GM21786 (cell line): ENCODE measurements around the gene CYB5B.

Experiments
- ATAC-seq: cut with Tn5 transposase; IDR thresholded peaks from one replicate; pipeline ENCODE4 v1.9.1; 2021; ENCODE audit not compliant: unreplicated experiment

Gene CYB5B

GRCh38 chr16:69443927-69444631 is 19.7 kb downstream of the CYB5B start:
- ATAC-seq = peak; percentile 50

GRCh38 chr16:69444873-69445517 is 20.6 kb downstream of the CYB5B start:
- ATAC-seq = no peak

- ATAC-seq = no peak
These were observed 24.2 kb downstream of the CYB5B start for GRCh38 chr16:69448470-69449193.

- ATAC-seq = no peak
These were observed 26.7 kb downstream of the CYB5B start for GRCh38 chr16:69451166-69451565.

- no peak for ATAC-seq
These were observed 29.5 kb downstream of the CYB5B start for GRCh38 chr16:69453936-69454335.

GRCh38 chr16:69463876-69464275 is 39.5 kb downstream of the CYB5B start:
- no peak for ATAC-seq

- ATAC-seq = peak; percentile 53
These were observed 40.8 kb downstream of the CYB5B start for GRCh38 chr16:69465083-69465721.

GRCh38 chr16:69465881-69466280 is 41.5 kb downstream of the CYB5B start:
- ATAC-seq = no peak

GRCh38 chr16:69466547-69466946 is 42.1 kb downstream of the CYB5B start:
- ATAC-seq = no peak

- no peak for ATAC-seq
These were observed 42.7 kb downstream of the CYB5B start for GRCh38 chr16:69467080-69467479.

GRCh38 chr16:69467531-69468204 is 43.2 kb downstream of the CYB5B start:
- ATAC-seq = no peak

GRCh38 chr16:69469807-69470561 is 45.6 kb downstream of the CYB5B start:
- ATAC-seq = peak; percentile 58

GRCh38 chr16:69471121-69471520 is 46.7 kb downstream of the CYB5B start:
- ATAC-seq = no peak

GRCh38 chr16:69474408-69474807 is 50.0 kb downstream of the CYB5B start:
- no peak for ATAC-seq

- no peak for ATAC-seq
These were observed 52.6 kb downstream of the CYB5B start for GRCh38 chr16:69476920-69477443.

GRCh38 chr16:69477546-69477945 is 53.1 kb downstream of the CYB5B start:
- no peak for ATAC-seq

GRCh38 chr16:69478685-69479084 is 54.3 kb downstream of the CYB5B start:
- no peak for ATAC-seq

- no peak for ATAC-seq
These were observed 55.4 kb downstream of the CYB5B start for GRCh38 chr16:69479775-69480174.

- no peak for ATAC-seq
These were observed 57.5 kb downstream of the CYB5B start for GRCh38 chr16:69481901-69482341.

- no peak for ATAC-seq
These were observed 58.1 kb downstream of the CYB5B start for GRCh38 chr16:69482410-69482991.
